ENCODE results near the gene COX4I1. TPM values are rescaled to one million over a fixed set of nuclear protein-coding genes. Genes with fewer than 3 reads are reported as not detected.

COX4I1 gene
- total and polyA plus RNA-seq, 10 of the 15 experiments (the other 5 are each of a cell fraction or from before 2014, with no cell fraction given), result 480 to 1,889 (median 872) TPM

- H3K27me3 ChIP-seq (replicated peaks in 1 of 2; ENCODE audit: control insufficient read depth in 2 of 2, insufficient read depth in 2 of 2, low read length in 1 of 2), result no peaks in the 10 kb centered on the region; a peak in 1 of 4 replicates
These were observed 42.9 kb downstream of the COX4I1 start for GRCh38 chr16:85842435-85842834.

More at GRCh38 chr16:85842435-85842834, 42.9 kb downstream of the COX4I1 start:
- Histone ChIP-seq H3K4me2 (ENCODE audit: control insufficient read depth, insufficient read depth) (no peak overlapping the region), H3K79me2 (ENCODE audit: control insufficient read depth, insufficient read depth, low read length) (no peaks in the 10 kb centered on the region), H3K4me3 (no peak overlapping the region), H4K20me1 (ENCODE audit: control insufficient read depth, insufficient read depth) (no peaks in the 10 kb centered on the region), H3K4me1 (ENCODE audit: control insufficient read depth, insufficient read depth, low read length) (no peaks in the 10 kb centered on the region; the same call in 1 of the 2 replicates), H3K9me3 (replicated peaks; ENCODE audit: control insufficient read depth, insufficient read depth, low read length) (no peaks in the 10 kb centered on the region; the same call in 2 of the 3 replicates), H3K9ac (ENCODE audit: control insufficient read depth, insufficient read depth, low read length) (no peak overlapping the region), H3K36me3 (ENCODE audit: control insufficient read depth in 2 of 2, insufficient read depth in 2 of 2, low read length in 1 of 2) (no peaks in the 10 kb centered on the region), H2AFZ (ENCODE audit: control insufficient read depth, low read depth, low read length) (no peak overlapping the region), H3K27ac (ENCODE audit: control insufficient read depth, insufficient read depth) (no peak overlapping the region)
- whole genome bisulfite sequencing (ENCODE audit: insufficient coverage, insufficient replicate concordance, low lambda C conversion rate, missing lambda C conversion rate), result 42% methylated on average over 9 of the region's 9 CpGs
- intact Hi-C loops (cut with micrococcal nuclease; ENCODE audit: unreplicated experiment) (no loop called here), in situ Hi-C loops (cut with MboI) (no loop called here)
- ATAC-seq (no peak), FAIRE-seq (no peak), DNase-seq (ENCODE audit: low read depth, low spot score) (no peak)
- TF ChIP-seq BCL3 (IDR thresholded peaks at IDR 0.05; ENCODE audit: borderline replicate concordance, insufficient read depth, low read depth, low read length, poor library complexity, severe bottlenecking) (no peak), CBX3 (IDR thresholded peaks at IDR 0.05; ENCODE audit: borderline replicate concordance, low read depth) (no peak), EGR1 (IDR thresholded peaks at IDR 0.05; ENCODE audit: borderline replicate concordance in 1 of 2, low read depth in 2 of 2, low read length in 2 of 2) (no peak), HDGF (IDR thresholded peaks at IDR 0.05) (no peak), NFIC (IDR thresholded peaks at IDR 0.05; ENCODE audit: low read depth, low read length) (no peak), EED (IDR thresholded peaks at IDR 0.05; ENCODE audit: low read depth) (no peak), CREB1 (IDR thresholded peaks at IDR 0.05; ENCODE audit: low read depth) (no peak), CBX5 (IDR thresholded peaks at IDR 0.05; ENCODE audit: low read depth) (no peak), HDAC2 (IDR thresholded peaks at IDR 0.05) (no peak), LARP7 (IDR thresholded peaks at IDR 0.05) (no peak), CTCF (IDR thresholded peaks at IDR 0.05 in 2 of 3, conservative IDR thresholded peaks at IDR 0.05 in 1 of 3; ENCODE audit: control insufficient read depth in 2 of 3, extremely low read depth in 1 of 3, insufficient read depth in 1 of 3, low read depth in 3 of 3, low read length in 3 of 3) (no peak)
- no TSS peak for BruUV-seq (replicated peaks)
- ChIA-PET RAD21 (ENCODE audit: unreplicated experiment) (interaction anchor here (0.9 kb wide), 1 partner anchor 57 kb away, joined by 3 read pairs; no protein-coding TSS in a partner anchor), POLR2A (no interaction called here), CTCF (interaction anchor here (1.0 kb wide), 1 partner anchor 23 kb away, joined by 4 read pairs; no protein-coding TSS in a partner anchor), SMC1A (ENCODE audit: uncharacterized antibody, unreplicated experiment) (no interaction called here)

All from GM12878 (cell line).